ENCODE measurements around the gene AP1B1. TPM values are rescaled to one million over a fixed set of nuclear protein-coding genes. Genes with fewer than 3 reads are reported as not detected.

AP1B1 gene
- total and polyA plus RNA-seq, 2 donors (not counting 1 experiment from before 2014, with no cell fraction given), result 139 to 174 TPM

DNA sequence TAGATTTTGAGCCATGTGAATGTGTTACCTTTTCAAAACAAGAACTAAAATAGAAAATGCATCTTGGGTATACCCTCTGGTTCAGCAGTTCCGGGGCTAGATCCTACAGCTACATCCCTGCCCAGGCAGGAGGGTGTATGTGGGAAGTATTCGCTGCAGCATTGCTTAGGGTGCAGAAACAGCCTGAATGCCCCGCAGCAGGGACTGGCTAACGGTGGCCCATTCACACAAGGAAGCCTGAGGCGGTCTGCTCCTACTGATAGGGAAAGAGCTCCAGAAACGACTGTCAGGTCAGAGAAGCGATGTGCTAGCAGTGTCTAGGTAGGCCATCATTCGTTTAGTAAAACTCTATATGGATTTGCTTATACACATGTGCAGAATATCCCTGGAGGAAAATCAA, 63.0 kb downstream of the AP1B1 start:
- Histone ChIP-seq H3K4me2 (replicated peaks; ENCODE audit: low read depth, low read length, poor library complexity, severe bottlenecking) (no peak overlapping the region), H3K79me2 (ENCODE audit: control insufficient read depth, insufficient read depth, low read length) (no peaks in the 10 kb centered on the region), H3K27ac (ENCODE audit: low read length in 2 of 2) (no peak overlapping the region), H3K27me3 (replicated peaks in 1 of 4; ENCODE audit: control extremely low read depth in 1 of 4, control insufficient read depth in 3 of 4, insufficient read depth in 4 of 4, low read length in 3 of 4) (no peaks in the 10 kb centered on the region), H3K9me3 (ENCODE audit: control extremely low read depth in 1 of 3, control insufficient read depth in 2 of 3, insufficient read depth in 1 of 3, low read length in 2 of 3) (no peaks in the 10 kb centered on the region), H3K36me3 (replicated peaks in 1 of 2; ENCODE audit: control extremely low read depth in 1 of 2, control insufficient read depth in 1 of 2, extremely low read depth in 1 of 2, insufficient read depth in 2 of 2, low read length in 1 of 2) (peaks cover 0 to 28% of the 10 kb centered on the region in 2 experiments), H3K9ac (ENCODE audit: low read length) (no peak overlapping the region), H3K4me1 (ENCODE audit: control insufficient read depth in 2 of 2, insufficient read depth in 2 of 2, low read length in 2 of 2) (no peaks in the 10 kb centered on the region), H2AFZ (ENCODE audit: insufficient read depth, low read depth, low read length, poor library complexity, severe bottlenecking) (no peak overlapping the region), H3K4me3 (ENCODE audit: control extremely low read depth in 1 of 5, extremely low read depth in 1 of 5, insufficient read depth in 1 of 5, low read depth in 2 of 5, low read length in 4 of 5) (no peak overlapping the region), H4K20me1 (ENCODE audit: control insufficient read depth, insufficient read depth, low read length, poor library complexity, severe bottlenecking) (peaks cover 11% of the 10 kb centered on the region)
- intact Hi-C loops (cut with micrococcal nuclease), result no loop called here
- Mint-ChIP-seq H3K27ac (no peak overlapping the region), H3K27me3 (no peaks in the 10 kb centered on the region), H3K4me3 (no peak overlapping the region), H3K9me3 (ENCODE audit: insufficient read depth) (no peaks in the 10 kb centered on the region), H3K4me1 (no peaks in the 10 kb centered on the region)
- 79% methylated on average over 6 of the region's 8 CpGs for WGBS (ENCODE audit: insufficient coverage)
- TF ChIP-seq, protein P1, sequence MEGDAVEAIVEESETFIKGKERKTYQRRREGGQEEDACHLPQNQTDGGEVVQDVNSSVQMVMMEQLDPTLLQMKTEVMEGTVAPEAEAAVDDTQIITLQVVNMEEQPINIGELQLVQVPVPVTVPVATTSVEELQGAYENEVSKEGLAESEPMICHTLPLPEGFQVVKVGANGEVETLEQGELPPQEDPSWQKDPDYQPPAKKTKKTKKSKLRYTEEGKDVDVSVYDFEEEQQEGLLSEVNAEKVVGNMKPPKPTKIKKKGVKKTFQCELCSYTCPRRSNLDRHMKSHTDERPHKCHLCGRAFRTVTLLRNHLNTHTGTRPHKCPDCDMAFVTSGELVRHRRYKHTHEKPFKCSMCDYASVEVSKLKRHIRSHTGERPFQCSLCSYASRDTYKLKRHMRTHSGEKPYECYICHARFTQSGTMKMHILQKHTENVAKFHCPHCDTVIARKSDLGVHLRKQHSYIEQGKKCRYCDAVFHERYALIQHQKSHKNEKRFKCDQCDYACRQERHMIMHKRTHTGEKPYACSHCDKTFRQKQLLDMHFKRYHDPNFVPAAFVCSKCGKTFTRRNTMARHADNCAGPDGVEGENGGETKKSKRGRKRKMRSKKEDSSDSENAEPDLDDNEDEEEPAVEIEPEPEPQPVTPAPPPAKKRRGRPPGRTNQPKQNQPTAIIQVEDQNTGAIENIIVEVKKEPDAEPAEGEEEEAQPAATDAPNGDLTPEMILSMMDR (IDR thresholded peaks at IDR 0.05), result no peak
- TF ChIP-seq EZH2 (IDR thresholded peaks at IDR 0.05; ENCODE audit: borderline replicate concordance, insufficient read depth, low read depth, low read length, poor library complexity, severe bottlenecking), result no peak
- ATAC-seq (ENCODE audit: low read depth) (no peak), DNase-seq (no peak)
- CTCF ChIA-PET, result no interaction called here
- POLR2A ChIA-PET, result interaction anchor here (0.5 kb wide), 1 partner anchor 104 kb away, joined by 3 read pairs; no protein-coding TSS in a partner anchor

DNA sequence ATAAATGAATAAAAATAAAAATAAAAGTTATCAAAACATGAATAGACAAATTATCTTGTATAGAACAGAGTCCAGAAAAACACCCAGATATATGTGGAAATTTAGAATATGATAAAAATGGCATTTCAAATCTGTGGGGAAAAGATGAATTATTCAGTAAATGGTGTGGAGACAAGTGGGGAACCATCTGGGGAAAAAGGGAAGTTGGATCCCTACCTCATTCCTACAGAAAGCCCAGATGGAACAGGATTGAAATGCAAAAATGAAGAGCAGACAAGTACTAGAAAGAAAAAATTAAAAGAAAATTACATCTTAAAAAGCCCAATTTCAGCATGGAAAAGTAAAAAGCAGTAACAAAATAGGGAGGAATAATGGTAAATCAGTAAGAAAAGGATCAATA, 64.7 kb downstream of the AP1B1 start:
- Histone ChIP-seq H3K4me1 (ENCODE audit: control insufficient read depth in 2 of 2, insufficient read depth in 2 of 2, low read length in 2 of 2) (no peaks in the 10 kb centered on the region), H4K20me1 (ENCODE audit: control insufficient read depth, insufficient read depth, low read length, poor library complexity, severe bottlenecking) (no peaks in the 10 kb centered on the region), H3K4me2 (replicated peaks; ENCODE audit: low read depth, low read length, poor library complexity, severe bottlenecking) (no peak overlapping the region), H3K36me3 (replicated peaks in 1 of 2; ENCODE audit: control extremely low read depth in 1 of 2, control insufficient read depth in 1 of 2, extremely low read depth in 1 of 2, insufficient read depth in 2 of 2, low read length in 1 of 2) (peaks cover 0 to 13% of the 10 kb centered on the region in 2 experiments), H3K79me2 (ENCODE audit: control insufficient read depth, insufficient read depth, low read length) (no peaks in the 10 kb centered on the region), H3K27ac (ENCODE audit: low read length in 2 of 2) (no peak overlapping the region), H2AFZ (ENCODE audit: insufficient read depth, low read depth, low read length, poor library complexity, severe bottlenecking) (no peak overlapping the region), H3K9me3 (ENCODE audit: control extremely low read depth in 1 of 3, control insufficient read depth in 2 of 3, insufficient read depth in 1 of 3, low read length in 2 of 3) (no peaks in the 10 kb centered on the region), H3K9ac (ENCODE audit: low read length) (no peak overlapping the region), H3K27me3 (replicated peaks in 1 of 4; ENCODE audit: control extremely low read depth in 1 of 4, control insufficient read depth in 3 of 4, insufficient read depth in 4 of 4, low read length in 3 of 4) (no peaks in the 10 kb centered on the region), H3K4me3 (ENCODE audit: control extremely low read depth in 1 of 5, extremely low read depth in 1 of 5, insufficient read depth in 1 of 5, low read depth in 2 of 5, low read length in 4 of 5) (no peak overlapping the region)
- Mint-ChIP-seq H3K27me3 (no peaks in the 10 kb centered on the region), H3K4me3 (no peak overlapping the region), H3K4me1 (no peaks in the 10 kb centered on the region), H3K27ac (no peak overlapping the region), H3K9me3 (ENCODE audit: insufficient read depth) (no peaks in the 10 kb centered on the region)
- ATAC-seq (ENCODE audit: low read depth), result no peak
- intact Hi-C loops (cut with micrococcal nuclease), result no loop called here
- no peak for DNase-seq
- CTCF ChIA-PET, result no interaction called here
- POLR2A ChIA-PET, result no interaction called here
- TF ChIP-seq, protein P1 (IDR thresholded peaks at IDR 0.05), result no peak
- TF ChIP-seq EZH2 (IDR thresholded peaks at IDR 0.05; ENCODE audit: borderline replicate concordance, insufficient read depth, low read depth, low read length, poor library complexity, severe bottlenecking), result no peak

All from B cell (primary cell).